ENCODE results near the gene NR1D2. TPM values are rescaled to one million over a fixed set of nuclear protein-coding genes. Genes with fewer than 3 reads are reported as not detected.
"Not testable (repeated sequence)": the region's sequence is repeated elsewhere in the genome, so short reads cannot be mapped to it uniquely, and the experiment has no call there.

Gene NR1D2
- total RNA-seq, 1 experiment from 2014 or later = 35.2 TPM

DNA sequence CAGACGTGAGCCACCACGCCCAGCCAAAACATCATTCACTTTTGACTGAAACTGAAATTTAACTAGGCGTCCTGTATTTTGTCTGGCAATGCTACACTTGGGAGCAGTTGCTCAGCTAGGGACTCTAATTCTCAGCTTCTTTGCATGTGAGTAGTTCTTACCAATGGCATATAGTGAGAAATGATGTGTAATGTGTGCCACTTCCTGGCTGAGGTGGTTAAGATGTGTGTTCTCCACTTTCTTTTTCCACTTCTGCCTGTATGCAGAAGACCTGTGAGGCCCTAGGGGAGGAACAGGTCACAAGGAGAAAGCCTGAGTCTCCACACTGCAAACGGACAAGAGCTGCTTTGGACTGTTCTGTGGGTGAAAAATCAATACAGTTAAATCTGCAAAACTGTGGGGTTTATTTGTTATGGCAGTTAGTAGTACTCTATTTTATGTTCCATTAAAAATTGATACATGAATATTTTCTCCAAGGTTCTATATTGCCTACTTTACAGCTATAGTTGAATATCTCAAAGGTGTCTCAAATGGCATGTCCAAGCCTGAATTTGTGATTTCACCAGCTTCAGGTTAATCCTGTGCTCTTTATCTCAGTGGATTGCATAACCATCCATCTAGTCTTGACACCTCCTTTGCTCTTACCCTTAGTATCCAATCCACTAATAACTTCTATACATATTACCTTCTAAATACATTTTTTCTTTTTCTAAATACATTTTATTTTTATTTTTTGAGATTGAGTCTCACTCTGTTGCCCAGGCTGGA is 59.3 kb downstream of the NR1D2 start:
- no peak for DNase-seq (ENCODE audit: low spot score)

GRCh38 chr3:24005669-24006068 is 60.6 kb downstream of the NR1D2 start:
- DNase-seq (ENCODE audit: low spot score) = no peak

DNA sequence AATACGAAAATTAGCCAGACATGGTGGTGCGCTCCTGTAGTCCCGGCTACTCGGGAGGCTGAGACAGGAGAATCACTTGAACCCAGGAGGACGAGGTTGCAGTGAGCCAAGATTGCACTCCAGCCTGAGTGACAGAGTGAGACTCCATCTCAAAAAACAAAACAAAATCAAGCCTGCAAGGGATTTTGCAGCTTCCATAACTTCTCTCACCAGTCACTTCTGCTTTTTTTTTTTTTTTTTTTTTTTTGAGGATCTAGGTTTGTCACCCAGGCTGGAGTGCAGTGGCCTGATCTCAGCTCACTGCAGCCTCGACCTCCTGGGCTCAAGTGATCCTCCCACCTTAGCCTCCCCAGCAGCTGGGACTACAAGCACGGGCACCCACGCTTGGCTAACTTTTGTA is 65.7 kb downstream of the NR1D2 start:
- DNase-seq (ENCODE audit: low spot score) = not testable (repeated sequence)

GRCh38 chr3:24012589-24013269 is 67.6 kb downstream of the NR1D2 start:
- no peak for DNase-seq (ENCODE audit: low spot score)

GRCh38 chr3:24017305-24017704 is 72.2 kb downstream of the NR1D2 start:
- no peak for DNase-seq (ENCODE audit: low spot score)

- no peak for DNase-seq (ENCODE audit: low spot score)
Measured at GRCh38 chr3:24018784-24019570, 73.9 kb downstream of the NR1D2 start.

DNA sequence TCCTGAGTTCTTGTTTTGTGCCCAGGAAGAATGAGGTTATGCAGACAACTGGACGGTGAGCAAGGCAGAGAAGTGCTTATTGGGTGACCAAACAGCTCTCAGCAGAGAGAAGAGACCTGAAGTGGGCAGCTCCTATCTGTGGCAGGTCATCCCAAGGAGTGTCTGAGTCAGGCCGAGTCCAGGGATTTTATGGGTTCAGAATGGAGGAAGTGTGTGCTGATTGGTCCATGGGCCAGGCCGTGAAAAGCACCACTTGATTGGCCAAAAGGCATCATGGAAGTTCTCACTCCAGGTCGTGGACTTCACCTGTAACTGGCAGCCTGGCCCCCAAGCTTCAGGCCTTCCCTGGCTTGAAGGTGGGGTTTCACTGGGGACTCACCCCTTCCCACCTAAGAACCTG is 74.5 kb downstream of the NR1D2 start:
- no peak for DNase-seq (ENCODE audit: low spot score)

DNA sequence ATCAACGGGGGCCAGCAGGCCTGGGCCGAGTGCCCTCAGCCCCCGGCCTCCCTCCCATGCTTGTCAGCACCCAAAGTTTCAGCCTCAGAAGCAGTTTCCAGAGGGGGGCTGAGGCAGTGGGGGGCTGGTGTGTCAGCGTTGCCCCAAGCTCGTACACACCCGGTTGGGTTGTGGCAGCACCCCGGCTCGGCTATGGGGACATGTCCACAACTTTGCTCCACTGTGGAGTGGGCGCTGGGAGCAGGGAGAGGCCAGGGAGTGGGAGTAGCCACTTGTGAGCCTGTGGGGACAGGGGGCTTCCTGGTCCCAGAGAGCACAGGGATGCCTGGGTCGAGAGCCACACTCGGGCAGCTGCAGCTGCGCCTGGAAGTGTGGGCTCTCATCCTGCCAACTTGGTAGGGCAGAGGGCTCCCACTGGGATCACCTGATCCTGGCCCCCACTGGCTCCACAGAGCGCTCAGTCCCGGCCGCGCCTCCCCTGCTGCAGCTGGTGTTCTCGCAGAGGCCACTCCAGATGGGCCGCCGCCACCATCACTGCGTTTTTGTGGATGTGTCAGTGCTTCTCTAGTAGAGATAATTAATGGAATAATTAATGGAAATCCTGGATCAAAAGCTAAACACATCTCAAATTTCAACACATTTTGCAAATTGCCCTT is 75.1 kb downstream of the NR1D2 start:
- no peak for DNase-seq (ENCODE audit: low spot score)

GRCh38 chr3:24023197-24023596 is 78.1 kb downstream of the NR1D2 start:
- no peak for DNase-seq (ENCODE audit: low spot score)

GRCh38 chr3:24025805-24026204 is 80.7 kb downstream of the NR1D2 start:
- DNase-seq (ENCODE audit: low spot score) = no peak

DNA sequence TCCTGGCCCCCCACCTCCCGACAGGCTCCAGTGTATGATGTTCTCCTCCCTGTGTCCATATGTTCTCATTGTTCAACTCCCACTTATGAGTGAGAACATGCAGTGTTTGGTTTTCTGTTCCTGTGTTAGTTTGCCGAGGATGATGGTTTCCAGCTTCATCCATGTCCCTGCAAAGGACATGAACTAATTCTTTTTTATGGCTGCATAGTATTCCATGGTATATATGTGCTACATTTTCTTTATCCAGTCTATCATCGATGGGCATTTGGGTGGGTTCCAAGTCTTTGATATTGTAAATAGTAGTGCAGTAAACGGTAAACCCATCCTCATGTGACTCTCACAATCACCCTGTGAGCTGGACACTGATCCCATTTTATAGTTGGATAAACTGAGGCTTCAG is 81.6 kb downstream of the NR1D2 start:
- not testable (repeated sequence) for DNase-seq (ENCODE audit: low spot score)

- no peak for DNase-seq (ENCODE audit: low spot score)
Measured at GRCh38 chr3:24027946-24028345, 82.9 kb downstream of the NR1D2 start.

Other genes starting within 250 kb of the NR1D2 start
- 66.4 and 91.7 TPM in 2 replicates for gene UBE2E1, start 139.3 kb upstream of the NR1D2 start, total RNA-seq (2014; rRNA removed; shearing (Covaris generic))
- gene NKIRAS1, start 28.3 kb upstream of the NR1D2 start, total RNA-seq (2014; rRNA removed; shearing (Covaris generic)) = 29.4 and 39.4 TPM in 2 replicates
- gene RPL15, start 28.2 kb upstream of the NR1D2 start, total RNA-seq (2014; rRNA removed; shearing (Covaris generic)) = 1,056 and 1,847 TPM in 2 replicates